Chondrocyte (in vitro differentiated cells): ENCODE results near the gene PSMC2. TPM values are rescaled to one million over a fixed set of nuclear protein-coding genes. Genes with fewer than 3 reads are reported as not detected.

Source experiments
- DNase-seq: peaks from one replicate; pipeline ENCODE4 v3.0.0; 2021; ENCODE audit warnings: mixed read lengths, low spot score
- H3K27ac Mint-ChIP-seq: one replicate; pipeline ENCODE4 v1.8.0; 2021; ENCODE audit warnings: mild to moderate bottlenecking, moderate library complexity, mixed read lengths; ENCODE audit not compliant: unreplicated experiment
- H3K27me3 Mint-ChIP-seq: 2 replicates; pipeline ENCODE4 v1.8.0; 2021; ENCODE audit warnings: low read depth, mixed read lengths
- H3K36me3 Mint-ChIP-seq: 2 replicates; pipeline ENCODE4 v1.8.0; 2021; ENCODE audit warnings: low read depth, mixed read lengths
- H3K4me1 Mint-ChIP-seq: 2 replicates; pipeline ENCODE4 v1.8.0; 2021; ENCODE audit warnings: low read depth, mild to moderate bottlenecking, mixed read lengths
- H3K4me3 Mint-ChIP-seq: one replicate; pipeline ENCODE4 v1.8.0; 2021; ENCODE audit warnings: mild to moderate bottlenecking, moderate library complexity, mixed read lengths; ENCODE audit not compliant: unreplicated experiment
- H3K9me3 Mint-ChIP-seq: 2 replicates; pipeline ENCODE4 v1.8.0; 2021; ENCODE audit warnings: low read depth, mixed read lengths
- total RNA-seq: library from RNA; stranded (reverse); gene quantifications from 3 replicates; pipeline ENCODE4 v1.2.1, GENCODE V29; 2021
- TF ChIP-seq, protein P1 (sequence below): fragments of 200-600 bp; sonication (generic); IDR thresholded peaks from 2 replicates; pipeline ENCODE4 v1.5.0; 2021; ENCODE audit warnings: antibody characterized with exemption, mild to moderate bottlenecking, moderate library complexity

The PSMC2 gene
- total RNA-seq, 1 donor from 2014 or later = 126 TPM

DNA sequence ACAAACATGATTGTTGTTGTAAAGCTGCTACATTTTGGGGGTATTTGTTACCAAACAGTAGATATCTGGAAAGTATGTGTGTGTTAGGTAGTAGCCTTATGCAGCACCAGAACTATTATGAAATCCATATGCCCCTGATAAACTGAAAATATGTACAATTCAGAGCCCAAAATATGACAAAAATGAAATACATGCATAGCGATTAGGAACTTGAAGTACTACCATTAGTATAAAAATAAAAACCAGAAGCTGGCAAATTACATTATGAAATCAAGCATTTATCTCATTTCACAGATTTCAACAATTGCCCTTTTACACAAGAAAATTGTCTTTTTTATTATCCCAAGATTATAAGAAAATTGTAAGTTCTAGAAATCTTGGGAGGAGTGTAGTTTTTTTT, 64.7 kb downstream of the PSMC2 start:
- H3K27me3 Mint-ChIP-seq = peaks cover 51% of the 10 kb centered on the region
- no peak for DNase-seq
- H3K36me3 Mint-ChIP-seq = no peaks in the 10 kb centered on the region
- no peak overlapping the region for H3K4me3 Mint-ChIP-seq
- no peak overlapping the region for H3K27ac Mint-ChIP-seq
- H3K9me3 Mint-ChIP-seq = no peaks in the 10 kb centered on the region
- H3K4me1 Mint-ChIP-seq = no peaks in the 10 kb centered on the region
- TF ChIP-seq, protein P1, sequence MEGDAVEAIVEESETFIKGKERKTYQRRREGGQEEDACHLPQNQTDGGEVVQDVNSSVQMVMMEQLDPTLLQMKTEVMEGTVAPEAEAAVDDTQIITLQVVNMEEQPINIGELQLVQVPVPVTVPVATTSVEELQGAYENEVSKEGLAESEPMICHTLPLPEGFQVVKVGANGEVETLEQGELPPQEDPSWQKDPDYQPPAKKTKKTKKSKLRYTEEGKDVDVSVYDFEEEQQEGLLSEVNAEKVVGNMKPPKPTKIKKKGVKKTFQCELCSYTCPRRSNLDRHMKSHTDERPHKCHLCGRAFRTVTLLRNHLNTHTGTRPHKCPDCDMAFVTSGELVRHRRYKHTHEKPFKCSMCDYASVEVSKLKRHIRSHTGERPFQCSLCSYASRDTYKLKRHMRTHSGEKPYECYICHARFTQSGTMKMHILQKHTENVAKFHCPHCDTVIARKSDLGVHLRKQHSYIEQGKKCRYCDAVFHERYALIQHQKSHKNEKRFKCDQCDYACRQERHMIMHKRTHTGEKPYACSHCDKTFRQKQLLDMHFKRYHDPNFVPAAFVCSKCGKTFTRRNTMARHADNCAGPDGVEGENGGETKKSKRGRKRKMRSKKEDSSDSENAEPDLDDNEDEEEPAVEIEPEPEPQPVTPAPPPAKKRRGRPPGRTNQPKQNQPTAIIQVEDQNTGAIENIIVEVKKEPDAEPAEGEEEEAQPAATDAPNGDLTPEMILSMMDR = no peak

DNA sequence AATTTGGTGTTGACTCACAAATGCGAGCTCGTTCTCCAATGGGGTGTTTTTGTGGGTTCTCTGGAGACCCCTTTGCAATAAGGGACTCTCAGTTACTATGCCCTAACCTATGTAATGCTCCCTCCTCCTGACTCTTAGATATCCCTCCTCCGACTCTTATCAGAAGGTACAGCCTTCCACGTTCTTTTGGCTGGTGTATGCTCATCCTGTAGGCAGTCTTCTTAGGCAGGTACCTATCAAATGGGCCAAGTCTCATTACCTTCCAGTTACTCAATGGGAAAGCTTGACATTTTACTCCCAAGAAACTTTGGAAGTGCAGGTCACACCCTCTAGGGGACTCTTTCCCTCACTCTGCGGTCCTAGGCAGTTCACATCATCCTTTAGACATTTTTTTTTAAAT, 66.0 kb downstream of the PSMC2 start:
- no peak for DNase-seq
- Mint-ChIP-seq H3K4me1 (no peaks in the 10 kb centered on the region), H3K36me3 (peaks cover 2% of the 10 kb centered on the region), H3K4me3 (no peak overlapping the region), H3K27ac (no peak overlapping the region), H3K27me3 (peaks cover 58% of the 10 kb centered on the region), H3K9me3 (no peaks in the 10 kb centered on the region)
- TF ChIP-seq, protein P1 = no peak

DNA sequence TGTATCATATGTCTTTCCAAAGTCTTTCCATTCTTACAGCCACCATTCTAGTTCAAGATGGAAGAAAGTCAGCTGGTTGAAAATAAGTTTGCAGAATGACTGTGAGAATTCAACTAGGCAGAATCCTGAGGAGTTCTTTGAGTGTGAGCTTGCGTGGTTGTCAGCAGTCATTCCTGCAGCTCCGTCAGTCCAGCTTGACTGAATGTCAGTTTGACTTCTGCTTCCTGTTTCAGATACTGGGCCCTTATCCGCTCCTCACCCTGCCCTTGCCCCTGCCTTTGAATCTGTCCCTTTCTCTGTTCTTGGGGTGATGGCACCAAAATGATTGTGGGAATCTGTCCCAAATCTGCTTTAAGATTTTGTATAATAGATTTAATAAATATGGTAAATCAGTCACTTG, 70.8 kb downstream of the PSMC2 start:
- H3K4me3 Mint-ChIP-seq = no peak overlapping the region
- H3K27me3 Mint-ChIP-seq = peaks cover 46% of the 10 kb centered on the region
- TF ChIP-seq, protein P1 = no peak

More for the DNA sequence above, 70.8 kb downstream of the PSMC2 start:
- Mint-ChIP-seq H3K9me3 (no peaks in the 10 kb centered on the region), H3K36me3 (peaks cover 2% of the 10 kb centered on the region), H3K4me1 (no peaks in the 10 kb centered on the region), H3K27ac (no peak overlapping the region)
- no peak for DNase-seq

Other genes with a start within 250 kb of the PSMC2 start
- 9.7 to 12.2 TPM (median 11.0 TPM) in 3 replicates for gene NAPEPLD, start 198.5 kb upstream of the PSMC2 start, total RNA-seq
- gene PMPCB, start 50.2 kb upstream of the PSMC2 start, total RNA-seq = 34.1 to 46.1 TPM (median 37.1 TPM) in 3 replicates
- gene DNAJC2, start 2.9 kb upstream of the PSMC2 start, total RNA-seq = 17.6 to 26.9 TPM (median 18.3 TPM) in 3 replicates
- gene SLC26A5, start 98.6 kb downstream of the PSMC2 start, total RNA-seq = not detected in 3 replicates